NCI-H128 (cell line): ENCODE data around the gene PKD1L1.

Experiments
- DNase-seq: peaks from one replicate; lab custom pipeline; 2025; ENCODE audit not compliant: unreplicated experiment; lab: John Stamatoyannopoulos, UW

The PKD1L1 gene

GRCh38 chr7:47826754-47827153, 121.5 kb downstream of the PKD1L1 start:
- DNase-seq: no peak

GRCh38 chr7:47819607-47819920, 128.7 kb downstream of the PKD1L1 start:
- DNase-seq: no peak

- DNase-seq: peak; percentile 40
These were observed 129.3 kb downstream of the PKD1L1 start for GRCh38 chr7:47818796-47819606.

- DNase-seq: no peak
These were observed 130.3 kb downstream of the PKD1L1 start for GRCh38 chr7:47817917-47818316.

GRCh38 chr7:47816647-47817046, 131.6 kb downstream of the PKD1L1 start:
- no peak for DNase-seq

- DNase-seq: no peak
These were observed 132.4 kb downstream of the PKD1L1 start for GRCh38 chr7:47815867-47816266.

- no peak for DNase-seq
These were observed 133.2 kb downstream of the PKD1L1 start for GRCh38 chr7:47814905-47815613.

- DNase-seq: no peak
These were observed 134.5 kb downstream of the PKD1L1 start for GRCh38 chr7:47813620-47814260.

GRCh38 chr7:47812429-47813136, 135.7 kb downstream of the PKD1L1 start:
- no peak for DNase-seq

GRCh38 chr7:47811632-47812380, 136.5 kb downstream of the PKD1L1 start:
- no peak for DNase-seq

GRCh38 chr7:47809387-47809786, 138.9 kb downstream of the PKD1L1 start:
- no peak for DNase-seq

- no peak for DNase-seq
These were observed 139.9 kb downstream of the PKD1L1 start for GRCh38 chr7:47808321-47808720.

GRCh38 chr7:47807756-47808155, 140.5 kb downstream of the PKD1L1 start:
- DNase-seq: no peak

GRCh38 chr7:47807126-47807525, 141.1 kb downstream of the PKD1L1 start:
- DNase-seq: no peak

- no peak for DNase-seq
These were observed 141.6 kb downstream of the PKD1L1 start for GRCh38 chr7:47806701-47807103.

- DNase-seq: no peak
These were observed 143.3 kb downstream of the PKD1L1 start for GRCh38 chr7:47804767-47805545.

GRCh38 chr7:47803846-47804245, 144.4 kb downstream of the PKD1L1 start:
- DNase-seq: no peak

GRCh38 chr7:47803025-47803424, 145.2 kb downstream of the PKD1L1 start:
- no peak for DNase-seq

- DNase-seq: no peak
These were observed 146.8 kb downstream of the PKD1L1 start for GRCh38 chr7:47801423-47801822.

GRCh38 chr7:47799524-47799923, 148.7 kb downstream of the PKD1L1 start:
- no peak for DNase-seq
